Measurements from ENCODE around the gene RBM43. TPM values are rescaled to one million over a fixed set of nuclear protein-coding genes. Genes with fewer than 3 reads are reported as not detected.
"Not testable (repeated sequence)": the region's sequence is repeated elsewhere in the genome, so short reads cannot be mapped to it uniquely, and the experiment has no call there.

RBM43 gene
- total and polyA plus RNA-seq, 4 experiments from 2014 or later = 2.2 to 20.7 (median 11.4) TPM

GRCh38 chr2:151233760-151234159, 27.9 kb downstream of the RBM43 start:
- H3K27me3 ChIP-seq (ENCODE audit: insufficient read depth, low read length); H3K36me3 Mint-ChIP-seq; H3K4me1 ChIP-seq (ENCODE audit: insufficient read depth, low read length); H3K27ac Mint-ChIP-seq; H3K27me3 Mint-ChIP-seq; H3K36me3 ChIP-seq (ENCODE audit: insufficient read depth, low read length); POLR2A ChIA-PET (ENCODE audit: partially characterized antibody); H3K4me1 Mint-ChIP-seq; CTCF ChIA-PET (ENCODE audit: partially characterized antibody); intact Hi-C loops (cut with micrococcal nuclease); H3K9me3 Mint-ChIP-seq; H3K4me3 Mint-ChIP-seq; H3K9me3 ChIP-seq (ENCODE audit: control insufficient read depth in 1 of 2, low read length in 2 of 2); H3K4me3 ChIP-seq (ENCODE audit: low read length in 2 of 2); DNase-seq; H3K27ac ChIP-seq (ENCODE audit: low read depth, low read length): not testable (repeated sequence)

- H3K36me3 Mint-ChIP-seq; DNase-seq; POLR2A ChIA-PET (ENCODE audit: partially characterized antibody); H3K4me3 ChIP-seq (ENCODE audit: low read length in 2 of 2); H3K9me3 Mint-ChIP-seq; H3K4me1 ChIP-seq (ENCODE audit: insufficient read depth, low read length); H3K36me3 ChIP-seq (ENCODE audit: insufficient read depth, low read length); H3K27ac ChIP-seq (ENCODE audit: low read depth, low read length); H3K27ac Mint-ChIP-seq; H3K4me1 Mint-ChIP-seq; H3K4me3 Mint-ChIP-seq; intact Hi-C loops (cut with micrococcal nuclease); CTCF ChIA-PET (ENCODE audit: partially characterized antibody); H3K9me3 ChIP-seq (ENCODE audit: control insufficient read depth in 1 of 2, low read length in 2 of 2); H3K27me3 ChIP-seq (ENCODE audit: insufficient read depth, low read length); H3K27me3 Mint-ChIP-seq: not testable (repeated sequence)
Observed at GRCh38 chr2:151233288-151233687, 28.4 kb downstream of the RBM43 start.

GRCh38 chr2:151230627-151231140, 31.0 kb downstream of the RBM43 start:
- ChIA-PET CTCF (ENCODE audit: partially characterized antibody) (interaction anchor here (2.5 kb wide), 1 partner anchor 9 kb away, joined by 21 read pairs; no protein-coding TSS in a partner anchor), POLR2A (ENCODE audit: partially characterized antibody) (no interaction called here)
- H3K27ac Mint-ChIP-seq = no peak overlapping the region
- no peak overlapping the region for H3K4me3 Mint-ChIP-seq
- H3K9me3 Mint-ChIP-seq = no peaks in the 10 kb centered on the region
- H3K36me3 ChIP-seq (ENCODE audit: insufficient read depth, low read length) = no peaks in the 10 kb centered on the region
- no peak for DNase-seq
- H3K4me3 ChIP-seq (ENCODE audit: low read length in 2 of 2) = no peak overlapping the region
- no peaks in the 10 kb centered on the region for H3K4me1 ChIP-seq (ENCODE audit: insufficient read depth, low read length)
- peaks cover 5 to 18% of the 10 kb centered on the region in 2 donors for H3K27me3 Mint-ChIP-seq
- no peaks in the 10 kb centered on the region for H3K4me1 Mint-ChIP-seq
- no peaks in the 10 kb centered on the region for H3K36me3 Mint-ChIP-seq
- no peak overlapping the region for H3K27ac ChIP-seq (ENCODE audit: low read depth, low read length)
- intact Hi-C loops (cut with micrococcal nuclease) = no loop called here
- no peaks in the 10 kb centered on the region for H3K9me3 ChIP-seq (ENCODE audit: control insufficient read depth in 1 of 2, low read length in 2 of 2)
- no peaks in the 10 kb centered on the region for H3K27me3 ChIP-seq (ENCODE audit: insufficient read depth, low read length)

- Mint-ChIP-seq H3K9me3 (no peaks in the 10 kb centered on the region), H3K27me3 (peaks cover 6 to 21% of the 10 kb centered on the region in 2 donors), H3K36me3 (no peaks in the 10 kb centered on the region), H3K4me1 (no peaks in the 10 kb centered on the region), H3K4me3 (no peak overlapping the region), H3K27ac (no peak overlapping the region)
- no peak overlapping the region for H3K4me3 ChIP-seq (ENCODE audit: low read length in 2 of 2)
- CTCF ChIA-PET (ENCODE audit: partially characterized antibody) = interaction anchor here (1.4 to 2.5 kb wide), 3 partner anchors 8 to 13 kb away, joined by 4 to 21 read pairs (median 4); no protein-coding TSS in a partner anchor
- no peak overlapping the region for H3K27ac ChIP-seq (ENCODE audit: low read depth, low read length)
- intact Hi-C loops (cut with micrococcal nuclease) = no loop called here
- H3K4me1 ChIP-seq (ENCODE audit: insufficient read depth, low read length) = no peaks in the 10 kb centered on the region
- no peak for DNase-seq
- no peaks in the 10 kb centered on the region for H3K9me3 ChIP-seq (ENCODE audit: control insufficient read depth in 1 of 2, low read length in 2 of 2)
- POLR2A ChIA-PET (ENCODE audit: partially characterized antibody) = no interaction called here
- H3K27me3 ChIP-seq (ENCODE audit: insufficient read depth, low read length) = no peaks in the 10 kb centered on the region
- H3K36me3 ChIP-seq (ENCODE audit: insufficient read depth, low read length) = no peaks in the 10 kb centered on the region
Observed at GRCh38 chr2:151228847-151229512, 32.7 kb downstream of the RBM43 start.

GRCh38 chr2:151217343-151217742, 44.3 kb downstream of the RBM43 start:
- no peaks in the 10 kb centered on the region for H3K27me3 ChIP-seq (ENCODE audit: insufficient read depth, low read length)

GRCh38 chr2:151207100-151207499, 54.6 kb downstream of the RBM43 start:
- POLR2A ChIA-PET (ENCODE audit: partially characterized antibody) = no interaction called here

More at GRCh38 chr2:151217343-151217742, 44.3 kb downstream of the RBM43 start:
- H3K9me3 Mint-ChIP-seq = no peaks in the 10 kb centered on the region
- no peaks in the 10 kb centered on the region for H3K9me3 ChIP-seq (ENCODE audit: control insufficient read depth in 1 of 2, low read length in 2 of 2)
- H3K4me1 Mint-ChIP-seq = no peaks in the 10 kb centered on the region
- H3K27ac ChIP-seq (ENCODE audit: low read depth, low read length) = no peak overlapping the region
- H3K4me3 Mint-ChIP-seq = no peak overlapping the region
- no peak overlapping the region for H3K4me3 ChIP-seq (ENCODE audit: low read length in 2 of 2)
- no peaks in the 10 kb centered on the region for H3K4me1 ChIP-seq (ENCODE audit: insufficient read depth, low read length)
- no peak for DNase-seq
- peaks cover 3 to 9% of the 10 kb centered on the region in 2 donors for H3K27me3 Mint-ChIP-seq
- intact Hi-C loops (cut with micrococcal nuclease) = no loop called here
- H3K36me3 Mint-ChIP-seq = no peaks in the 10 kb centered on the region
- no peak overlapping the region for H3K27ac Mint-ChIP-seq
- ChIA-PET POLR2A (ENCODE audit: partially characterized antibody) (no interaction called here), CTCF (ENCODE audit: partially characterized antibody) (no interaction called here)
- H3K36me3 ChIP-seq (ENCODE audit: insufficient read depth, low read length) = no peaks in the 10 kb centered on the region

GRCh38 chr2:151206446-151206968, 55.2 kb downstream of the RBM43 start:
- Mint-ChIP-seq H3K36me3 (no peaks in the 10 kb centered on the region), H3K27me3 (peaks cover 0 to 4% of the 10 kb centered on the region in 2 donors), H3K4me3 (no peak overlapping the region), H3K9me3 (no peaks in the 10 kb centered on the region), H3K27ac (no peak overlapping the region), H3K4me1 (no peaks in the 10 kb centered on the region)
- Histone ChIP-seq H3K4me1 (ENCODE audit: insufficient read depth, low read length) (no peaks in the 10 kb centered on the region), H3K27me3 (ENCODE audit: insufficient read depth, low read length) (no peaks in the 10 kb centered on the region), H3K36me3 (ENCODE audit: insufficient read depth, low read length) (no peaks in the 10 kb centered on the region), H3K27ac (ENCODE audit: low read depth, low read length) (no peak overlapping the region), H3K4me3 (ENCODE audit: low read length in 2 of 2) (no peak overlapping the region), H3K9me3 (ENCODE audit: control insufficient read depth in 1 of 2, low read length in 2 of 2) (no peaks in the 10 kb centered on the region)
- POLR2A ChIA-PET (ENCODE audit: partially characterized antibody) = no interaction called here
- CTCF ChIA-PET (ENCODE audit: partially characterized antibody) = no interaction called here
- intact Hi-C loops (cut with micrococcal nuclease) = no loop called here
- DNase-seq = no peak

More at GRCh38 chr2:151207100-151207499, 54.6 kb downstream of the RBM43 start:
- Mint-ChIP-seq H3K4me1 (no peaks in the 10 kb centered on the region), H3K9me3 (no peaks in the 10 kb centered on the region), H3K4me3 (no peak overlapping the region), H3K27me3 (peaks cover 0 to 4% of the 10 kb centered on the region in 2 donors), H3K27ac (no peak overlapping the region), H3K36me3 (no peaks in the 10 kb centered on the region)
- H3K27ac ChIP-seq (ENCODE audit: low read depth, low read length) = no peak overlapping the region
- H3K27me3 ChIP-seq (ENCODE audit: insufficient read depth, low read length) = no peaks in the 10 kb centered on the region
- intact Hi-C loops (cut with micrococcal nuclease) = no loop called here
- DNase-seq = no peak
- H3K36me3 ChIP-seq (ENCODE audit: insufficient read depth, low read length) = no peaks in the 10 kb centered on the region
- H3K4me1 ChIP-seq (ENCODE audit: insufficient read depth, low read length) = no peaks in the 10 kb centered on the region
- no peaks in the 10 kb centered on the region for H3K9me3 ChIP-seq (ENCODE audit: control insufficient read depth in 1 of 2, low read length in 2 of 2)
- no peak overlapping the region for H3K4me3 ChIP-seq (ENCODE audit: low read length in 2 of 2)
- CTCF ChIA-PET (ENCODE audit: partially characterized antibody) = no interaction called here
